ENCODE results near the gene ALPL. TPM values are rescaled to one million over a fixed set of nuclear protein-coding genes. Genes with fewer than 3 reads are reported as not detected.
"Not testable (repeated sequence)": the region's sequence is repeated elsewhere in the genome, so short reads cannot be mapped to it uniquely, and the experiment has no call there.

ALPL gene
- total RNA-seq, 2 experiments from 2014 or later = not detected

DNA sequence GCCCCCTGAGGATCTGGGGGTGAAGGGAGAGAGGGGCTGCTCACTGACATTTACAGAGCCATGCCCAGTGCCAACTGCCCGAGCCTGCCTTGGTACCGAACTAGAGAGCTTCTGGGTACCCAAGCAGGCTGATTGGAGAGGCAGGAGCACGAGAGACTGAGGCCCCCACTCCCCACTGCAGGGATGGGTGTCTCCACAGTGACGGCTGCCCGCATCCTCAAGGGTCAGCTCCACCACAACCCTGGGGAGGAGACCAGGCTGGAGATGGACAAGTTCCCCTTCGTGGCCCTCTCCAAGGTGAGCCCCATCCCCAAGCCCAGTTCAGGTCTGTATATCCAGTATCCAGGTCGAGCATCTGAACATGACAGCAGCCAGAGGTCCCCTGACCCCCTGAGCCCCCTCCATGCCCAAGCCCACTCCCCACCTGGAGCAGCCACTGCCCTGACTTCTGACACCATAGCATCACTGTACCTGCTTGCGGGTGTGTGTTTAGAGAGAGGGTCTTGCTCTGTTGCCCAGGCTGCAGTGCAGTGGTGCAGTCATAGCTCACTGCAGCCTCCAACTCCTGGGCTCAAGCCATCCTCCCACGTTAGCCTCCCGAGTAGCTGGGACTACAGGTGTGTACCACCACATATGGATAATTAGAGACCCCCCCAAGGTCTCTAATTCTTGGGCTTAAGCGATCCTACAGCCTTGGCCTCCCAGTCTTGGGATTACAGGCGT, 51.9 kb downstream of the ALPL start:
- no peak for DNase-seq
- Mint-ChIP-seq H3K4me1 (no peaks in the 10 kb centered on the region), H3K4me3 (no peak overlapping the region), H3K27me3 (peaks cover 4% of the 10 kb centered on the region), H3K27ac (no peak overlapping the region), H3K9me3 (no peaks in the 10 kb centered on the region), H3K36me3 (ENCODE audit: low read depth) (no peaks in the 10 kb centered on the region)
- ChIA-PET CTCF (interaction anchor here (1.0 kb wide), 1 partner anchor 70 kb away, joined by 3 read pairs; no protein-coding TSS in a partner anchor), POLR2A (no interaction called here)

DNA sequence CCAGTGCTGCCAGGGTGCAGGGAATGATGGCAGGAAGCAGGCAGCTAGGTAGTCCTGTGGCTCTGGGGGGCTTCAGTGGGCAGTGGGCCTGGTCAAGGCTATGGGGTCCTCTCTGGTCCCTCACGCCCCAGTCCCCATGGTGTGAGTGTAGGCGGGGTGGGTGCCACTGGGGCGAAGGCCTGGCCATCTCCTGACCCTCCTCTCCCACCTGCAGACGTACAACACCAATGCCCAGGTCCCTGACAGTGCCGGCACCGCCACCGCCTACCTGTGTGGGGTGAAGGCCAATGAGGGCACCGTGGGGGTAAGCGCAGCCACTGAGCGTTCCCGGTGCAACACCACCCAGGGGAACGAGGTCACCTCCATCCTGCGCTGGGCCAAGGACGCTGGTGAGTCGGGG, 53.7 kb downstream of the ALPL start:
- Mint-ChIP-seq H3K36me3 (ENCODE audit: low read depth) (no peaks in the 10 kb centered on the region), H3K9me3 (no peaks in the 10 kb centered on the region), H3K27ac (no peak overlapping the region), H3K27me3 (no peaks in the 10 kb centered on the region), H3K4me1 (no peaks in the 10 kb centered on the region), H3K4me3 (no peak overlapping the region)
- DNase-seq = no peak
- POLR2A ChIA-PET = no interaction called here
- CTCF ChIA-PET = no interaction called here

DNA sequence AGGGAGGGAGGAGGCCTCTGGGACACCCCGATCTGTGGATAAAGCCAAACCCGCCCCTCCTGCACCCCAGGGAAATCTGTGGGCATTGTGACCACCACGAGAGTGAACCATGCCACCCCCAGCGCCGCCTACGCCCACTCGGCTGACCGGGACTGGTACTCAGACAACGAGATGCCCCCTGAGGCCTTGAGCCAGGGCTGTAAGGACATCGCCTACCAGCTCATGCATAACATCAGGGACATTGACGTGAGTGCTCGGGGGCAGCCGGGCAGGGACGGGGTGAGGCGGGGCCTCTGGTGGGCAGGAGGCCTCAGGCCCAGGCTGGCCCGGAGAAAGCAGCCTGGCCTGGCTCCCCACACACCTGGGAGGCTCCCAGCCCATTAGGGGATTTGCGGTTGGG, 54.7 kb downstream of the ALPL start:
- DNase-seq = no peak
- CTCF ChIA-PET = no interaction called here
- Mint-ChIP-seq H3K27me3 (no peaks in the 10 kb centered on the region), H3K27ac (no peak overlapping the region), H3K9me3 (no peaks in the 10 kb centered on the region), H3K4me1 (no peaks in the 10 kb centered on the region), H3K4me3 (no peak overlapping the region), H3K36me3 (ENCODE audit: low read depth) (no peaks in the 10 kb centered on the region)
- POLR2A ChIA-PET = no interaction called here

DNA sequence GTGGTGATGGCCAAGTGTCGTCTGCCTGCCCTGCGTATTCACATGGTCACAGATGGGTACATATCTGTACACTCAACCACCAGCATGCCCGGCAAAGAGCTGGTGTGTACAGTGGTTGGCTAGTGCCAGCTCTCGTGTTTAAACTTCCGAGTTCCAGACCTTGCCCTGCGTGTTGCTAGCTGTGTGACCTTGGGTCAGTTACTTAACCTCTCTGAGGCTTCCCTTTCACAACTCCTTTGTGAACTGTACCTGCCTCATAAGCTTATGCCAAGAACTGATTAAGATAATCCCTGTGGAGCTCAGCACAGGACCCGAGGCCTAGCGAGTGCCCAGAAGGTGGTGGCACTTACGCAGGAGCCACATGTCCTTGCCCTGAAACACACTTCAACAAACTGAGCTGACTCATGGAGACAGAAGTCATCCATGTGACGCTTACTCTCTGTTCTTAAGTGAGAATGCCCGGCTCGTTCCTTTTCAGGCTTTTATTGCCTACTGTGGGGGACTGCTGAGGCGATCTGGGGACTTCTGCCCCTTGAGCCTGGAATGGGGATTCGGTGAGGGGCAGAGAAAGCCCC, 55.4 kb downstream of the ALPL start:
- H3K27me3 Mint-ChIP-seq = no peaks in the 10 kb centered on the region
- DNase-seq = no peak
- ChIA-PET CTCF (no interaction called here), POLR2A (no interaction called here)
- no peaks in the 10 kb centered on the region for H3K9me3 Mint-ChIP-seq
- H3K4me3 Mint-ChIP-seq = no peak overlapping the region
- no peaks in the 10 kb centered on the region for H3K4me1 Mint-ChIP-seq
- no peak overlapping the region for H3K27ac Mint-ChIP-seq
- H3K36me3 Mint-ChIP-seq (ENCODE audit: low read depth) = no peaks in the 10 kb centered on the region

DNA sequence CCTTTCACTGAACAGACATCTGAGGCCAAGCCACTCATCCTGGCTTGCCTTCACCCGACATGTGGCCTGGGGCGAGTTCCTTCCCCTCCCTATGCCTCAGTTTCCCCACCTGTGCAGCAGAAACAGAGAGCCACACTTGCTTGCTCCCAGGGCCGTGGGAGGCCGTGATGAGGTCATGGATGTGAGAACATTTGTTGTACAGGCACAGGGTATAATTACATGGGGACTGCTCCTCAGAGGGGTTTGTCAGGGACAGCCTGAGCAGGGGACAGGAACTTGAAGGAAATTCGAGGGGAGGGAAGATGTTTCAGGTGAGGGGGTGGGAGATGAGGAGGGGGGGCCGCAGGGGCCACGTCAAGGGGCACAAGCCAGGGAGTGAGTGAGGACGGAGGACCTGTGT, 56.1 kb downstream of the ALPL start:
- CTCF ChIA-PET = no interaction called here
- Mint-ChIP-seq H3K4me1 (no peaks in the 10 kb centered on the region), H3K36me3 (ENCODE audit: low read depth) (no peaks in the 10 kb centered on the region), H3K4me3 (no peak overlapping the region), H3K9me3 (no peaks in the 10 kb centered on the region), H3K27ac (no peak overlapping the region), H3K27me3 (no peaks in the 10 kb centered on the region)
- DNase-seq = no peak
- POLR2A ChIA-PET = no interaction called here

DNA sequence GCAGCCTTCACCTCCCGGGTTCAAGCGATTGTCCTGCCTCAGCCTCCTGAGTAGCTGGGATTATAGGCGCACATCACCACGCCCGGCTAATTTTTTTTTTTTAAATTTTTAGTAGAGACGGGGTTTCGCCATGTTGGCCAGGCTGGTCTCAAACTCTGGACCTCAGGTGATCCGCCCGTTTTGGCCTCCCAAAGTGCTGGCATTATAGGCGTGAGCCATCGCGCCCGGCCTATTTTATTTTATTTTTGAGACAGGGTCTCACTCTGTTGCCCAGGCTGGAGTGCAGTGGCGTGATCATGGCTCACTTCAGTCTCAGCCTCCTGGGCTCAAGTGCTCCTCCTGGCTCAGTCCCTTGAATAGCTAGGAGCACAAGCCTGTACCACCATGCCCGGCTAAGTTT, 57.1 kb downstream of the ALPL start:
- DNase-seq = not testable (repeated sequence)

DNA sequence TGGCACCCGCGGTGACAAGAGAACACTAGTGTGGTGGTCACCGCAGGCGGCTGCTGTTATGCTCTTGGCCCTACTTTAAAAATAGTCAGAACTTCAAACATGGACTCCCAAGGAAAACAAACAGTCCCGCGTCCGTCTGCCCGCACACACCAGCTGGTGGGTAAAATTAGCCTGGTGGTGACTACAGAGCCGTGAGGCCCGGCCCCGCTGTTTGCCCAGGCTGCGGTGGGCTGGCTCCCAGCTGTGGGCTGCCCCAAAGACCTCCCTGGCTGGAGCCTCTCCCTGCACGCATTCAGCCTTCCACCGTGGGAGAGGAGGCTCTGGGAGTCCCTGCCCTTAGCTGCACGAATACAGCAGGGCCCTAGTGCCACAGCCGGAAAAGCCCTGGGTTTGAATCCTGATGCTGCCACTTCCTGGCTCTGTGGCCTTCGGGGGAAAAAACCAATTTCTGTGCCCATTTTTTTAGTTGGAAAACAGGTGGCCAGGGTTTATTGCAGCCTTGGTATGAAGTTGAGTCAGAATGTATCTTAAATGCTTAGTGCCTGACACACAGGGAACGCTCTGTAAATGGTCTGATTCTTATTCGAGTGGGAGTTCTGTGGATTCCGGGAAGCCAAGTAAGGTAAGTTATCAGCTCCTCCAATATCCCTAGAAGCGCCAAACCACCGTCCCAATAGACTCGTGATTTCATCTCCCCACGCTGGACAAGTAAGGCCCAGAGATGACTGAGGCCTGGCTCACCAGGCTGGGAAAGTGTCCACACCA, 58.2 kb downstream of the ALPL start:
- POLR2A ChIA-PET = no interaction called here
- H3K4me3 Mint-ChIP-seq = no peak overlapping the region
- no peaks in the 10 kb centered on the region for H3K9me3 Mint-ChIP-seq
- CTCF ChIA-PET = no interaction called here
- H3K27me3 Mint-ChIP-seq = no peaks in the 10 kb centered on the region
- no peak for DNase-seq
- no peaks in the 10 kb centered on the region for H3K4me1 Mint-ChIP-seq
- H3K27ac Mint-ChIP-seq = no peak overlapping the region
- H3K36me3 Mint-ChIP-seq (ENCODE audit: low read depth) = no peaks in the 10 kb centered on the region

More for the DNA sequence above, 57.1 kb downstream of the ALPL start:
- H3K27me3 Mint-ChIP-seq; H3K4me1 Mint-ChIP-seq; H3K9me3 Mint-ChIP-seq; POLR2A ChIA-PET; H3K4me3 Mint-ChIP-seq; H3K36me3 Mint-ChIP-seq (ENCODE audit: low read depth); H3K27ac Mint-ChIP-seq: not testable (repeated sequence)
- CTCF ChIA-PET = interaction anchor here (0.7 kb wide), 1 partner anchor 542 kb away, joined by 3 read pairs; no protein-coding TSS in a partner anchor

DNA sequence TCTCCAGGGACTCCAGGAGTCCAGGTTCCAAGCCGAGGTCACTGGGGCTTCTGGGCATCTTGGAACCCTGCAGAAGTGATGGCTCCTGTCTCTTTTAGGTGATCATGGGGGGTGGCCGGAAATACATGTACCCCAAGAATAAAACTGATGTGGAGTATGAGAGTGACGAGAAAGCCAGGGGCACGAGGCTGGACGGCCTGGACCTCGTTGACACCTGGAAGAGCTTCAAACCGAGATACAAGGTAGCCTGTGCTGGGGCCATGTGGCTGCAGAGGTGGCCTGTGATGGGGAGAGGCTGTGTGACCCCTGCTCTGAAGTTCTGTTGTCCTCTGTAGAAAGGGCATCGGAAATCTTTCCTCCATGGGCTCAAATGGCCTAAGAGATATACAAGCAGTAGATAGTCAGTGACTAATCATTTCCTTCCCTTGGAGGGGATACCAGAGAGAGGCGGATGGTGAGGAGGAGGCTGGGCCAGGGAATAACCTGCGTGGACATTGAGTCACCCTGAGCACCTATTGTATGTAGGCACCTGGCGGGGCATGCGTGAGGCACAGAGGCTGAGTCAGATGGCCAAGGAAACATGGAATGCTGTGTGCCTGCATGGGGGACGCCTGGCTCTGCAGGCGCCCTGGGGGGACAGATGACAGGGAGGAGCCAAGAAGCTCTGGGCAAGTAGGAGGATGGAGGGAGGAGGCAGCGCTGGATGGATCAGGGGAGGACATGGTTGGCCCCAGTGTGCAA, 59.0 kb downstream of the ALPL start:
- ChIA-PET CTCF (no interaction called here), POLR2A (no interaction called here)
- Mint-ChIP-seq H3K4me1 (no peaks in the 10 kb centered on the region), H3K36me3 (ENCODE audit: low read depth) (no peaks in the 10 kb centered on the region), H3K27me3 (no peaks in the 10 kb centered on the region), H3K27ac (no peak overlapping the region), H3K9me3 (no peaks in the 10 kb centered on the region), H3K4me3 (no peak overlapping the region)
- DNase-seq = no peak

DNA sequence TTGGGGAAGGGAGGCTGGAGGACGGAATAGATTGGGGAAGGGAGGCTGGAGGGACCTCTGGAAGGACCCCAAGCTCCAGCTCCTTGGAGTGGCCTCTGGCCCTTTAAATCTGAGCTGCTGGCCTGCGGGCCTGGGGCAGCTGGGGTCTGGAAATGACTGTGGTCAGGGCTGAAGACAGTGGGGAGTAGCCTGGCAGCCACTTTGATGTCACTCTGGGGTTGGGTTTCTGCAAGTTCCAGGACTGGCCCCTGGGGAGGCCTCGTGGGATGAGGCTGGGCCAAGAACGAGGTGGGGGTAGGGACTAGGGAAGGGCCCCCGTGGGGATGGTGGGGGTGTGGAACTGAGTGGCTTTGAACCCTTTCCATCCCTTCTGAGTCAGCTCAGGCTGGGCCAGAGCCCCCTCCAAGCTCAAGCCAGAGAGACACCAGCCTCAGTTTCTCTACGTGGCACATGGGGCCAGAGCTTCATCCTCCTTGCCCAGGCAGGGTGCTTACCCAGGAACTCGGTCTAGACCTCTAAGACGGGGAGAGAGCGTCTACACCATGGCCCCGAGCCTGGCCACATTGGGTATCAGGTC, 59.7 kb downstream of the ALPL start:
- ChIA-PET POLR2A (no interaction called here), CTCF (interaction anchor here (0.7 kb wide), 1 partner anchor 19 kb away, joined by 3 read pairs; no protein-coding TSS in a partner anchor)
- H3K4me3 Mint-ChIP-seq = no peak overlapping the region
- H3K27ac Mint-ChIP-seq = no peak overlapping the region
- no peaks in the 10 kb centered on the region for H3K4me1 Mint-ChIP-seq
- no peaks in the 10 kb centered on the region for H3K36me3 Mint-ChIP-seq (ENCODE audit: low read depth)
- no peaks in the 10 kb centered on the region for H3K27me3 Mint-ChIP-seq
- DNase-seq = no peak
- no peaks in the 10 kb centered on the region for H3K9me3 Mint-ChIP-seq

DNA sequence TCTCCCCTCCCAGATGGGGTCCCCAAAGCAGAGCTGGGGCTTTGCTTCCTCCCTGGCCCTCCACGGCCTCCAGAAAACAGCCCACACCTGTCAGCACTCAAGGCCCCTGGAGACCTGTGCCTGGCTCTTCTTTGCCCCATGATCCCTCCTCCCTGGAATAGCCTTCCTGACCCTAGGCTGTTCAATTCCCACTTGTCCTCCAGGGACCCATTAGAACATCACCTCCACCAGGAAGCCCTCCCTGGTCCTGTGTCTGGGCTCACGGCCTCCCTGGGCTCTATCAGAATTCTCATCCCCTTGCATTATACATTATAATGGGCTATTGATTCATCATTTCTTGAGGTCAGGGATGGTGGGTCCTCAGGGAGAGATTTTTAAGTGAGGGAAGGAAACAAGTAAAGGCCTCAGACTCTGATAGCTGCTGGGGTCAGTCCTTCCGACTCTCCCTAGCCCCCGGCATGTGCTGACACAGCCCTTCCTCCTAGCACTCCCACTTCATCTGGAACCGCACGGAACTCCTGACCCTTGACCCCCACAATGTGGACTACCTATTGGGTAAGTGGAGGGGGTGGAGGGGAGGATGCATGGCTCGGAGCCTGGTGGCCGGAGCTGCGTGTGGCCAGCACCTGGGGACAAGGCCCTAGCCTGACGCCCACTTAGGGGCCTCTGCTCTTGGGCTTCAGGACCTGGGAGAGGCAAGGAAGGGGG, 60.8 kb downstream of the ALPL start:
- POLR2A ChIA-PET = interaction anchor here (0.6 kb wide), 1 partner anchor 11 kb away, joined by 5 read pairs; no protein-coding TSS in a partner anchor
- peaks cover 3% of the 10 kb centered on the region for H3K4me1 Mint-ChIP-seq
- H3K27me3 Mint-ChIP-seq = peaks cover 4% of the 10 kb centered on the region
- no peak overlapping the region for H3K4me3 Mint-ChIP-seq
- no peaks in the 10 kb centered on the region for H3K36me3 Mint-ChIP-seq (ENCODE audit: low read depth)
- no peak overlapping the region for H3K27ac Mint-ChIP-seq
- CTCF ChIA-PET = no interaction called here
- DNase-seq = no peak
- no peaks in the 10 kb centered on the region for H3K9me3 Mint-ChIP-seq

DNA sequence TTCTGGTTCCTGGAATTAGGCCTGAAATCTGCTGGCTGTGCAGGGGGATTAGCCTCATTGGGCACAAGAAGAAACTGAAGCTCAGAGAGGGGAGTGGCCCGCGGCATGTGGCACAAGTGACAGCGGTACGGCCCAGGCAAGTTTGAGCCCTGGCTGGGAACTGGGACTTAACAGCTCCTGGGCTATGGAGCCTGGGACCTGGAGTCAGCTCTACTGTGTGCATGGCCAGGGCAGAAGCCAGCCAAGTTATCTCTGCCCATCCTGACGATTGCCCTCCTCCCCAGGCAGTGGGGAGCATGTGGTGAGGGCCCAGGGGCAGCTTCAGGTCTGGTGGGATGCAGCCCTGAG, 61.3 kb downstream of the ALPL start:
- DNase-seq = no peak
- Mint-ChIP-seq H3K27ac (no peak overlapping the region), H3K27me3 (peaks cover 4% of the 10 kb centered on the region), H3K36me3 (ENCODE audit: low read depth) (no peaks in the 10 kb centered on the region), H3K9me3 (no peaks in the 10 kb centered on the region), H3K4me3 (no peak overlapping the region), H3K4me1 (peaks cover 3% of the 10 kb centered on the region)
- ChIA-PET POLR2A (no interaction called here), CTCF (no interaction called here)

DNA sequence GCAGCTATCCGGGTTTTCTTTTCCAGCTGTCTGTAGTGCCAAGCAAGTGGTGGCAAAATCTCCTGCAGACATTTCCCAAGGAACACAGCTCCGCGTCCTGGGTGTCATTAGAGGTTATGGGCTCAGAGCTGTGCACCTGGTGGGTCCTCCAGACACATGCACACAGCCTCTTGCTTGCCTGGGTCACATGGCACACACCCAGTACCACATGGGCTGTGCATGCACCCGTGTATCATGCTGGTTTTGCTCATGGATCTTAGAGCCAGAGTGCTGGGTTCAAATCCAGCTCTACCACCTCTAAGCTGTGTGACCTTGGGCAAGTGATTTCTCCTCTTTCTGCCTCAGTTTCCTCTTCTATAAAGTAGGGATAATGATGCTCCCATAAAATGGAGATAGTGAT, 61.7 kb downstream of the ALPL start:
- no peak for DNase-seq
- POLR2A ChIA-PET = no interaction called here
- H3K36me3 Mint-ChIP-seq (ENCODE audit: low read depth) = no peaks in the 10 kb centered on the region
- CTCF ChIA-PET = no interaction called here
- H3K27me3 Mint-ChIP-seq = peaks cover 4% of the 10 kb centered on the region
- H3K4me3 Mint-ChIP-seq = no peak overlapping the region
- peaks cover 3% of the 10 kb centered on the region for H3K4me1 Mint-ChIP-seq
- no peak overlapping the region for H3K27ac Mint-ChIP-seq
- H3K9me3 Mint-ChIP-seq = no peaks in the 10 kb centered on the region

Data from activated CD4-positive, alpha-beta T cell treated with anti-CD3 and anti-CD28 coated beads, Interleukin-2, amount 10 ng/mL, durations not matched to agents 7 days and 5 days (primary cell).